Mammary epithelial cell (primary cell): ENCODE measurements around the gene EXOC2.

Experiments
- EZH2 ChIP-seq: IDR thresholded peaks from 2 replicates; pipeline ENCODE4 v1.6.1; 2012; ENCODE audit warnings: low read length, inconsistent platforms, borderline replicate concordance
- TF ChIP-seq, protein P1 (sequence below), 2 donors: IDR thresholded peaks in 1 of 2; conservative IDR thresholded peaks in 1 of 2; 2 replicates each; pipeline ENCODE4 v1.5.1; 2011 to 2012; ENCODE audit warnings: inconsistent platforms in 2 of 2, low read length in 2 of 2, mild to moderate bottlenecking in 2 of 2, control low read depth in 1 of 2, low read depth in 1 of 2; ENCODE audit not compliant: insufficient read depth in 1 of 2; ENCODE audit errors: extremely low read depth in 1 of 2

- TF ChIP-seq, protein P1, sequence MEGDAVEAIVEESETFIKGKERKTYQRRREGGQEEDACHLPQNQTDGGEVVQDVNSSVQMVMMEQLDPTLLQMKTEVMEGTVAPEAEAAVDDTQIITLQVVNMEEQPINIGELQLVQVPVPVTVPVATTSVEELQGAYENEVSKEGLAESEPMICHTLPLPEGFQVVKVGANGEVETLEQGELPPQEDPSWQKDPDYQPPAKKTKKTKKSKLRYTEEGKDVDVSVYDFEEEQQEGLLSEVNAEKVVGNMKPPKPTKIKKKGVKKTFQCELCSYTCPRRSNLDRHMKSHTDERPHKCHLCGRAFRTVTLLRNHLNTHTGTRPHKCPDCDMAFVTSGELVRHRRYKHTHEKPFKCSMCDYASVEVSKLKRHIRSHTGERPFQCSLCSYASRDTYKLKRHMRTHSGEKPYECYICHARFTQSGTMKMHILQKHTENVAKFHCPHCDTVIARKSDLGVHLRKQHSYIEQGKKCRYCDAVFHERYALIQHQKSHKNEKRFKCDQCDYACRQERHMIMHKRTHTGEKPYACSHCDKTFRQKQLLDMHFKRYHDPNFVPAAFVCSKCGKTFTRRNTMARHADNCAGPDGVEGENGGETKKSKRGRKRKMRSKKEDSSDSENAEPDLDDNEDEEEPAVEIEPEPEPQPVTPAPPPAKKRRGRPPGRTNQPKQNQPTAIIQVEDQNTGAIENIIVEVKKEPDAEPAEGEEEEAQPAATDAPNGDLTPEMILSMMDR (conservative IDR thresholded peaks at IDR 0.05 in 1 of 2, IDR thresholded peaks at IDR 0.05 in 1 of 2; ENCODE audit: extremely low read depth in 1 of 2, insufficient read depth in 1 of 2, low read depth in 1 of 2, low read length in 2 of 2): no peak
- TF ChIP-seq EZH2: no peak
These were observed 51.5 kb downstream of the EXOC2 start for GRCh38 chr6:641225-641985.
